GM12891 (cell line): ENCODE results near the gene ANKZF1.

Source experiments
- DNase-seq: peaks from one replicate; pipeline ENCODE4 v3.0.0; 2011; ENCODE audit warnings: low spot score; ENCODE audit not compliant: insufficient read length
- FAIRE-seq: peaks from 2 replicates; lab custom pipeline; 2011; peaks lifted over from hg19 to GRCh38; lab: Jason Lieb, UNC
- PAX5 ChIP-seq: IDR thresholded peaks from 2 replicates; pipeline ENCODE4 v1.6.1; 2011; ENCODE audit warnings: low read length, moderate library complexity, mild to moderate bottlenecking; ENCODE audit not compliant: insufficient read depth, severe bottlenecking
- POLR2A ChIP-seq: IDR thresholded peaks from 2 replicates; pipeline ENCODE4 v1.6.1; 2011; ENCODE audit warnings: low read depth, low read length, control low read depth
- POLR2AphosphoS5 ChIP-seq: IDR thresholded peaks from 2 replicates; pipeline ENCODE4 v1.6.1; 2011; ENCODE audit warnings: low read depth, low read length, control low read depth
- POU2F2 ChIP-seq: IDR thresholded peaks from 2 replicates; pipeline ENCODE4 v1.6.1; 2011; ENCODE audit warnings: low read depth, mild to moderate bottlenecking, control low read depth, low read length, moderate library complexity
- SPI1 ChIP-seq: IDR thresholded peaks from 2 replicates; pipeline ENCODE4 v1.6.1; 2011; ENCODE audit warnings: low read depth, low read length, control low read depth
- TAF1 ChIP-seq: IDR thresholded peaks from 2 replicates; pipeline ENCODE4 v1.6.1; 2011; ENCODE audit warnings: low read depth, low read length, control low read depth

Gene ANKZF1

GRCh38 chr2:219207884-219208740 is 21.5 kb upstream of the ANKZF1 start:
- DNase-seq = no peak
- no peak for FAIRE-seq

GRCh38 chr2:219209236-219210195 is 20.1 kb upstream of the ANKZF1 start:
- TF ChIP-seq PAX5 (no peak), SPI1 (no peak), POU2F2 (no peak), POLR2AphosphoS5 (no peak), TAF1 (no peak), POLR2A (no peak)
- no peak for DNase-seq
- no peak for FAIRE-seq

More at GRCh38 chr2:219207884-219208740, 21.5 kb upstream of the ANKZF1 start:
- no peak for TF ChIP-seq SPI1
- TF ChIP-seq PAX5 = no peak
- no peak for TF ChIP-seq POLR2AphosphoS5
- no peak for TF ChIP-seq POU2F2
- no peak for TF ChIP-seq TAF1
- TF ChIP-seq POLR2A = no peak

GRCh38 chr2:219210196-219210885 is 19.3 kb upstream of the ANKZF1 start:
- DNase-seq (no peak), FAIRE-seq (no peak)
- TF ChIP-seq SPI1 (no peak), POLR2AphosphoS5 (no peak), TAF1 (no peak), PAX5 (no peak), POLR2A (no peak), POU2F2 (no peak)

GRCh38 chr2:219210886-219211362 is 18.7 kb upstream of the ANKZF1 start:
- TF ChIP-seq SPI1 (no peak), POU2F2 (no peak), POLR2A (no peak), PAX5 (no peak), POLR2AphosphoS5 (no peak), TAF1 (no peak)
- DNase-seq (no peak), FAIRE-seq (no peak)

GRCh38 chr2:219213026-219213415 is 16.6 kb upstream of the ANKZF1 start:
- FAIRE-seq (no peak), DNase-seq (no peak)
- TF ChIP-seq POLR2A (no peak), SPI1 (no peak), POU2F2 (no peak), PAX5 (no peak), POLR2AphosphoS5 (no peak), TAF1 (no peak)

- no peak for DNase-seq
- no peak for TF ChIP-seq POLR2AphosphoS5
- no peak for TF ChIP-seq POU2F2
- no peak for TF ChIP-seq PAX5
- TF ChIP-seq POLR2A = no peak
- no peak for TF ChIP-seq TAF1
- no peak for TF ChIP-seq SPI1
- FAIRE-seq = no peak
Measured at GRCh38 chr2:219213486-219214071, 16.0 kb upstream of the ANKZF1 start.

GRCh38 chr2:219214141-219214540 is 15.5 kb upstream of the ANKZF1 start:
- TF ChIP-seq POLR2AphosphoS5 = no peak
- no peak for TF ChIP-seq SPI1
- TF ChIP-seq POU2F2 = no peak
- TF ChIP-seq TAF1 = no peak
- TF ChIP-seq POLR2A = no peak
- no peak for TF ChIP-seq PAX5
- FAIRE-seq = no peak
- no peak for DNase-seq

GRCh38 chr2:219214786-219215185 is 14.8 kb upstream of the ANKZF1 start:
- FAIRE-seq (no peak), DNase-seq (no peak)
- no peak for TF ChIP-seq POLR2A
- no peak for TF ChIP-seq POU2F2
- TF ChIP-seq SPI1 = no peak
- TF ChIP-seq TAF1 = no peak
- TF ChIP-seq POLR2AphosphoS5 = no peak
- TF ChIP-seq PAX5 = no peak
